SK-N-SH (cell line): Measurements from ENCODE around the gene MADCAM1. TPM values are rescaled to one million over a fixed set of nuclear protein-coding genes. Genes with fewer than 3 reads are reported as not detected.

Experiments used
- CTCF ChIA-PET: fragments of 300-600, 350-600 bp; formaldehyde crosslinking; extraction: SDS; loops from one replicate; lab custom pipeline; 2021; lab: Yijun Ruan, JAX
- POLR2A ChIA-PET: fragments of 350-600 bp; sonication (Branson Sonifier 250); formaldehyde crosslinking; extraction: SDS; loops from one replicate; lab custom pipeline; 2020; ENCODE audit warnings: antibody characterized with exemption, inconsistent platforms; lab: Yijun Ruan, JAX
- DNase-seq: peaks from one replicate; pipeline ENCODE4 v3.0.0; 2012
- H2AFZ ChIP-seq: fragments of 200-600 bp; sonication (generic); 2 replicates; pipeline ENCODE4 v1.8.1; 2016; ENCODE audit warnings: antibody characterized with exemption, mild to moderate bottlenecking, low read depth
- H3F3A ChIP-seq: fragments of 200-600 bp; sonication (generic); replicated peaks from 2 replicates; pipeline ENCODE3; 2016; ENCODE audit warnings: antibody characterized with exemption, mild to moderate bottlenecking; ENCODE audit not compliant: insufficient read depth
- H3K27ac ChIP-seq, 2 experiments: fragments of 200-500 bp in 1 of 2; fragments of 200-600 bp in 1 of 2; sonication (Bioruptor generic) in 1 of 2; sonication (generic), shearing (Covaris generic) in 1 of 2; 2 replicates each; pipeline versions ENCODE4 v1.5.1 to v1.6.1; 2014 to 2016; ENCODE audit warnings: low read depth in 2 of 2, inconsistent platforms in 1 of 2, low read length in 1 of 2, mild to moderate bottlenecking in 1 of 2, mixed read lengths in 1 of 2
- H3K27me3 ChIP-seq: fragments of 200-600 bp; sonication (generic), shearing (Covaris generic); 2 replicates; pipeline ENCODE4 v1.6.1; 2016; ENCODE audit warnings: mixed run types; ENCODE audit not compliant: insufficient read depth
- H3K36me3 ChIP-seq, 2 experiments: fragments of 200-500 bp in 1 of 2; fragments of 200-600 bp in 1 of 2; sonication (Bioruptor generic) in 1 of 2; sonication (generic) in 1 of 2; replicated peaks in 1 of 2; 2 replicates each; pipeline versions ENCODE3 to v1.5.1; 2014 to 2016; ENCODE audit warnings: low read length in 1 of 2, mild to moderate bottlenecking in 1 of 2; ENCODE audit not compliant: insufficient read depth in 2 of 2, control insufficient read depth in 1 of 2
- H3K4me1 ChIP-seq, 2 experiments: fragments of 200-500 bp in 1 of 2; fragments of 200-600 bp in 1 of 2; sonication (Bioruptor generic) in 1 of 2; sonication (generic), shearing (Covaris generic) in 1 of 2; 2 replicates each; pipeline versions ENCODE4 v1.5.1 to v1.6.1; 2014 to 2016; ENCODE audit warnings: low read depth in 1 of 2, low read length in 1 of 2, mixed run types in 1 of 2; ENCODE audit not compliant: insufficient read depth in 2 of 2, control insufficient read depth in 1 of 2
- H3K4me2 ChIP-seq: fragments of 200-600 bp; sonication (generic), shearing (Covaris generic); 2 replicates; pipeline ENCODE4 v1.6.1; 2017; ENCODE audit warnings: mixed run types
- H3K4me3 ChIP-seq, 2 experiments: fragments of 200-500 bp in 1 of 2; fragments of 200-600 bp in 1 of 2; sonication (Bioruptor generic) in 1 of 2; sonication (generic), shearing (Covaris generic) in 1 of 2; 2 replicates each; pipeline versions ENCODE4 v1.5.1 to v1.8.1; 2014 to 2016; ENCODE audit warnings: low read depth in 2 of 2, inconsistent platforms in 1 of 2, low read length in 1 of 2, mild to moderate bottlenecking in 1 of 2, mixed read lengths in 1 of 2, moderate library complexity in 1 of 2
- H3K79me2 ChIP-seq: fragments of 200-600 bp; sonication (generic); 2 replicates; pipeline ENCODE4 v1.8.1; 2017; ENCODE audit warnings: mild to moderate bottlenecking; ENCODE audit not compliant: insufficient read depth
- H3K9ac ChIP-seq: fragments of 200-600 bp; sonication (generic); 2 replicates; pipeline ENCODE4 v1.6.1; 2017; ENCODE audit warnings: mixed run types
- H3K9me2 ChIP-seq: fragments of 200-600 bp; sonication (generic); 2 replicates; pipeline ENCODE4 v1.6.1; 2017; ENCODE audit warnings: mixed run types
- H3K9me3 ChIP-seq: fragments of 200-600 bp; sonication (generic); 2 replicates; pipeline ENCODE4 v1.6.1; 2017; ENCODE audit warnings: mixed run types, mild to moderate bottlenecking, moderate library complexity
- H4K20me1 ChIP-seq: fragments of 200-600 bp; sonication (generic); 2 replicates; pipeline ENCODE4 v1.6.1; 2017; ENCODE audit warnings: mild to moderate bottlenecking, mixed run types; ENCODE audit not compliant: insufficient read depth
- EP300 ChIP-seq, 2 experiments: IDR thresholded peaks; 2 replicates each; pipeline versions ENCODE4 v1.4.0 to v1.6.1; 2012; ENCODE audit warnings: borderline replicate concordance in 1 of 2, low read depth in 1 of 2, low read length in 1 of 2
- EZH2phosphoT487 ChIP-seq: fragments of 200-600 bp; sonication (generic); IDR thresholded peaks from 2 replicates; pipeline ENCODE4 v1.6.1; 2017; ENCODE audit warnings: low read depth, mixed run types, mild to moderate bottlenecking, antibody characterized with exemption, moderate library complexity, borderline replicate concordance
- GABPA ChIP-seq: IDR thresholded peaks from 2 replicates; pipeline ENCODE4 v1.4.0; 2012; ENCODE audit warnings: low read depth, mild to moderate bottlenecking
- JUND ChIP-seq: IDR thresholded peaks from 2 replicates; pipeline ENCODE4 v1.4.0; 2012
- NRF1 ChIP-seq: IDR thresholded peaks from 2 replicates; pipeline ENCODE4 v1.6.1; 2012; ENCODE audit warnings: low read depth, mild to moderate bottlenecking, low read length
- YY1 ChIP-seq: IDR thresholded peaks from 2 replicates; pipeline ENCODE4 v1.4.0; 2012; ENCODE audit warnings: low read depth, mild to moderate bottlenecking
- WGBS: methylation state at CpG from one replicate; pipeline ENCODE4 v1.1.6; 2017; ENCODE audit warnings: low lambda C conversion rate; 5-methylcytosine and 5-hydroxymethylcytosine counted together
- polyA plus RNA-seq, 3 experiments: library from polyadenylated mRNA; depleted of rRNA; stranded (reverse); fragments of >200 nt; gene quantifications; 2 replicates each; pipeline ENCODE4 v1.2.3, GENCODE V29; 2012
- TF ChIP-seq, protein P1 (sequence below): IDR thresholded peaks from 2 replicates; pipeline ENCODE4 v1.6.1; 2012; ENCODE audit warnings: mild to moderate bottlenecking, low read depth, low read length, moderate library complexity
- TF ChIP-seq, protein P2 (sequence below): IDR thresholded peaks from 2 replicates; pipeline ENCODE4 v1.4.0; 2012; ENCODE audit warnings: low read depth, borderline replicate concordance
- TF ChIP-seq, protein P3 (sequence below): IDR thresholded peaks from 2 replicates; pipeline ENCODE4 v1.4.0; 2012; ENCODE audit warnings: low read depth, borderline replicate concordance

Gene MADCAM1
- polyA plus RNA-seq, 1 of the 3 experiments (the other 2 are of a cell fraction) = 0.81 TPM

GRCh38 chr19:508204-509150 is 12.2 kb downstream of the MADCAM1 start:
- Histone ChIP-seq H3K79me2 (peaks cover 16% of the 10 kb centered on the region), H3K4me2 (peak overlapping the region; percentile 97), H3K4me3 (peak overlapping the region; percentile 96 to 98), H3K9me2 (no peaks in the 10 kb centered on the region), H3K27ac (peak overlapping the region in 1 of 2 experiments; percentile 44; a peak in 1 of 4 replicates)
- ChIA-PET CTCF (interaction anchor here (0.8 to 3.8 kb wide), 6 partner anchors 14 to 125 kb away, joined by 4 to 71 read pairs (median 32); partner anchors contain the start of genes CDC34 and MADCAM1), POLR2A (no interaction called here)
- TF ChIP-seq NRF1 = no peak
- no peak for TF ChIP-seq GABPA
- no peak for TF ChIP-seq YY1
- TF ChIP-seq, protein P1, sequence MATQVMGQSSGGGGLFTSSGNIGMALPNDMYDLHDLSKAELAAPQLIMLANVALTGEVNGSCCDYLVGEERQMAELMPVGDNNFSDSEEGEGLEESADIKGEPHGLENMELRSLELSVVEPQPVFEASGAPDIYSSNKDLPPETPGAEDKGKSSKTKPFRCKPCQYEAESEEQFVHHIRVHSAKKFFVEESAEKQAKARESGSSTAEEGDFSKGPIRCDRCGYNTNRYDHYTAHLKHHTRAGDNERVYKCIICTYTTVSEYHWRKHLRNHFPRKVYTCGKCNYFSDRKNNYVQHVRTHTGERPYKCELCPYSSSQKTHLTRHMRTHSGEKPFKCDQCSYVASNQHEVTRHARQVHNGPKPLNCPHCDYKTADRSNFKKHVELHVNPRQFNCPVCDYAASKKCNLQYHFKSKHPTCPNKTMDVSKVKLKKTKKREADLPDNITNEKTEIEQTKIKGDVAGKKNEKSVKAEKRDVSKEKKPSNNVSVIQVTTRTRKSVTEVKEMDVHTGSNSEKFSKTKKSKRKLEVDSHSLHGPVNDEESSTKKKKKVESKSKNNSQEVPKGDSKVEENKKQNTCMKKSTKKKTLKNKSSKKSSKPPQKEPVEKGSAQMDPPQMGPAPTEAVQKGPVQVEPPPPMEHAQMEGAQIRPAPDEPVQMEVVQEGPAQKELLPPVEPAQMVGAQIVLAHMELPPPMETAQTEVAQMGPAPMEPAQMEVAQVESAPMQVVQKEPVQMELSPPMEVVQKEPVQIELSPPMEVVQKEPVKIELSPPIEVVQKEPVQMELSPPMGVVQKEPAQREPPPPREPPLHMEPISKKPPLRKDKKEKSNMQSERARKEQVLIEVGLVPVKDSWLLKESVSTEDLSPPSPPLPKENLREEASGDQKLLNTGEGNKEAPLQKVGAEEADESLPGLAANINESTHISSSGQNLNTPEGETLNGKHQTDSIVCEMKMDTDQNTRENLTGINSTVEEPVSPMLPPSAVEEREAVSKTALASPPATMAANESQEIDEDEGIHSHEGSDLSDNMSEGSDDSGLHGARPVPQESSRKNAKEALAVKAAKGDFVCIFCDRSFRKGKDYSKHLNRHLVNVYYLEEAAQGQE = no peak
- TF ChIP-seq EZH2phosphoT487 = no peak
- TF ChIP-seq JUND = no peak
- no peak for TF ChIP-seq EP300 (IDR thresholded peaks at IDR 0.05; ENCODE audit: borderline replicate concordance in 1 of 2, low read depth in 1 of 2, low read length in 1 of 2)
- TF ChIP-seq, protein P2, sequence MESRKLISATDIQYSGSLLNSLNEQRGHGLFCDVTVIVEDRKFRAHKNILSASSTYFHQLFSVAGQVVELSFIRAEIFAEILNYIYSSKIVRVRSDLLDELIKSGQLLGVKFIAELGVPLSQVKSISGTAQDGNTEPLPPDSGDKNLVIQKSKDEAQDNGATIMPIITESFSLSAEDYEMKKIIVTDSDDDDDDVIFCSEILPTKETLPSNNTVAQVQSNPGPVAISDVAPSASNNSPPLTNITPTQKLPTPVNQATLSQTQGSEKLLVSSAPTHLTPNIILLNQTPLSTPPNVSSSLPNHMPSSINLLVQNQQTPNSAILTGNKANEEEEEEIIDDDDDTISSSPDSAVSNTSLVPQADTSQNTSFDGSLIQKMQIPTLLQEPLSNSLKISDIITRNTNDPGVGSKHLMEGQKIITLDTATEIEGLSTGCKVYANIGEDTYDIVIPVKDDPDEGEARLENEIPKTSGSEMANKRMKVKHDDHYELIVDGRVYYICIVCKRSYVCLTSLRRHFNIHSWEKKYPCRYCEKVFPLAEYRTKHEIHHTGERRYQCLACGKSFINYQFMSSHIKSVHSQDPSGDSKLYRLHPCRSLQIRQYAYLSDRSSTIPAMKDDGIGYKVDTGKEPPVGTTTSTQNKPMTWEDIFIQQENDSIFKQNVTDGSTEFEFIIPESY = no peak
- TF ChIP-seq, protein P3, sequence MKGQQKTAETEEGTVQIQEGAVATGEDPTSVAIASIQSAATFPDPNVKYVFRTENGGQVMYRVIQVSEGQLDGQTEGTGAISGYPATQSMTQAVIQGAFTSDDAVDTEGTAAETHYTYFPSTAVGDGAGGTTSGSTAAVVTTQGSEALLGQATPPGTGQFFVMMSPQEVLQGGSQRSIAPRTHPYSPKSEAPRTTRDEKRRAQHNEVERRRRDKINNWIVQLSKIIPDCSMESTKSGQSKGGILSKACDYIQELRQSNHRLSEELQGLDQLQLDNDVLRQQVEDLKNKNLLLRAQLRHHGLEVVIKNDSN = no peak
- TF ChIP-seq, all 33 proteins: peak for 0
- Histone ChIP-seq H3K4me1 (peaks cover 3 to 13% of the 10 kb centered on the region in 2 experiments; a peak in 1 of 4 replicates), H3K9ac (peak overlapping the region; percentile 97), H3K9me3 (no peaks in the 10 kb centered on the region), H3K36me3 (peaks cover 0 to 5% of the 10 kb centered on the region in 2 experiments), H4K20me1 (peaks cover 5% of the 10 kb centered on the region; the same call in 1 of the 2 replicates), H3K27me3 (no peaks in the 10 kb centered on the region), H3F3A (peaks cover 5% of the 10 kb centered on the region), H2AFZ (0 out of 2 replicates have a peak overlapping the region, but pooled peaks have one; percentile 45)
- no peak for DNase-seq
- 53% methylated on average over 25 of the region's 32 CpGs for WGBS
